GM21825 (cell line): ENCODE results near the gene PKD2.
"Not testable (repeated sequence)": the region's sequence is repeated elsewhere in the genome, so short reads cannot be mapped to it uniquely, and the experiment has no call there.

ENCODE experiments used
- ATAC-seq: cut with Tn5 transposase; IDR thresholded peaks from one replicate; pipeline ENCODE4 v1.9.1; 2021; ENCODE audit warnings: mild to moderate bottlenecking, moderate library complexity; ENCODE audit not compliant: unreplicated experiment

PKD2 gene

GRCh38 chr4:87985887-87986200 is 21.6 kb upstream of the PKD2 start:
- no peak for ATAC-seq

- ATAC-seq, result no peak
Measured at GRCh38 chr4:87986508-87986907, 20.9 kb upstream of the PKD2 start.

DNA sequence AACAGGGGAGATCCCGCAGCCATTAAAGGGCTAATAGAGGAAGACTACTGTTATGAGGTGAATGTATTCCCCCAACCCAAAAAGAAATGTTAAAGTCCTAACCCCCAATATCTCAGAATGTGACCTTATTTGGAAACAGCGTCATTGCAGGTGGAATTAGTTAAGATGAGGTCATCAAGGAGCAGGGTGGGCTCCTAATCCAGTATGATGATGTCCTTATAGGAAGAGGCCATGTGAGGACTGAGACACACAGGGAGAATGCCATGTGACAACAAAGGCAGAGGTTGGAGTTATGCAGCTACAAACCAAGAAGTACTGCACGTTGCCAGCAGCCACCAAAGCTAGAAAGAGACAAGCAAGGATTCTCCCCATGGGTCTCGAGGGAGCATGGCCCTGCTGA is 17.7 kb upstream of the PKD2 start:
- no peak for ATAC-seq

GRCh38 chr4:87995435-87995834 is 12.0 kb upstream of the PKD2 start:
- ATAC-seq, result no peak

DNA sequence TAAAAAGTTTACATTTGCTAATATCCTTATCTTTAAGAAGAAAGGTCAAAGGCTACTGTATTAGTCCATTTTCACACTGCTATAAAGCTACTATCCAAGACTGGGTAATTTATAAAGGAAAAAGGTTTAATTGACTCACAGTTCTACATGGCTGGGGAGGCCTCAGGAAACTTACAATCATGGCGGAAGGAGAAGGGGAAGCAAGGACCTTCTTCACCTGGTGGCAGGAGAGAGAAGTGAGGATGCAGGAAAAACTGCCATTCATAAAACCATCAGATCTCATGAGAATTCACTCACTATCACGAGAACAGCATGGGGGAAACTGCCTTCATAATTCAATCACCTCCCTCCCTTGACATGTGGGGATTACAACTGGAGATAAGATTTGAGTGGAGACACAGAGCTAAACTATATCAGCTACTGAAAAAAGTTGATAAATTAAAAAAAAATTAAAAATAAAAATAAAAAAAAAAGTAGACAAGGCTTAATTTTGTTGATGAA is 8.2 kb upstream of the PKD2 start:
- not testable (repeated sequence) for ATAC-seq

GRCh38 chr4:88001871-88002270 is 5.6 kb upstream of the PKD2 start:
- ATAC-seq, result no peak

DNA sequence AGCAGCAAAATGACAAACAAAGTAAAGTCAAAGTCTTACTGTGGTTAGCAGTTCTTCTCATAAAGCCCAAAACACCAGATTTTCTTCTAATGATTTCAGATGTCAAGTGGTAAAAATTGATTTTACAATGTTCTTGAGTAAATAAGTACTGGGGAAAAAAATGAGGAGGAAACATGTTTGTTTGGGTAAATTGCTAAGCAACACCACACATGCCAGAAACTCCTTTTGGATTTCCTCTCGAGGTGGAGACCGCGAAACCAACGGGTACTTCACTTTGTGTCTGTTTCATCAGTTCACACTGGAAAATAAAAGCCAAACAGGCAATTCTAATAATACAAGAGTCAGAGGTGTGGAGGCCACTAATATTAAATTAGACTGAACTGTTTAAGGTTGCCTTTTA is 4.6 kb upstream of the PKD2 start:
- no peak for ATAC-seq

GRCh38 chr4:88003261-88003660 is 4.2 kb upstream of the PKD2 start:
- no peak for ATAC-seq

- ATAC-seq, result no peak
Measured at GRCh38 chr4:88005076-88005475, 2.4 kb upstream of the PKD2 start.

GRCh38 chr4:88005946-88006345 is 1.5 kb upstream of the PKD2 start:
- no peak for ATAC-seq

DNA sequence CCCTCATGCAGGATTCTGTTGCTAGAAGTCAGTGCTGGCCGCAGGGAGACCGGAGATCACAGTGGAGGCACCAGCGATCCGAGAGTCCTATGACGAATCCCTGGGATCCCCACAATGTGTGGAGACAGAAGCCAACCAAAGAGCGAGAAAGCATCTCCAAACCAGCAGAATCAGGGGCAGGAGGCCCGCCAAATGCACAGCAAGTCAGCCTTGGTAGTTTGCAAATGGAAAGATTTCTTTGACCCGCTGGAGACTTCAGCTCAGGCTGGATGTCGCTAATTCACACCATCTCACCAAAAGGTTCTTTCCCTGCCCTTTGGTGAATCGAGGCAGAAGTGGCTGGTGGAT is 505 bp upstream of the PKD2 start:
- no peak for ATAC-seq

- peak; percentile 30 for ATAC-seq
Measured at GRCh38 chr4:88008122-88008742, 797 bp downstream of the PKD2 start.

DNA sequence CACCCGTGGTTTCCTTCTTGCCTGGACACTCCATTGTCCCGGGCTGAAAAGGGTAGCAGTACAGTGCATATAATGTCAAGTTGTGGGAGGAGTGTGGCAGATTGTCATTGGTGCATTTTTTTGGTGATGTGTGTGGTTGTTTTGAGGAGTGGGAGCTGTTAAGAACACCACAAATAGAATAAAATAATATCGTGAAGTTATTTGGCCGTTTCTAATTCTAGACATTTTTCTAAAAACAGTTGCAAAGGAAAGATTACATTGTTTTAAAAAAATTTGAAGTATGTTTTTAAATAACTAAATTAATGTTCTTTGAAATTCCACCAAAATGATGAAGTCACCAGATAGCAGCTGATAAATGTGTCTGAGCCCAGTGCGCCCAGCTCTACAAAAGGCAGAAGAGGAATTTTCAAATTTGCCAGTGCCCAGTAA is 1.3 kb downstream of the PKD2 start:
- ATAC-seq, result no peak

DNA sequence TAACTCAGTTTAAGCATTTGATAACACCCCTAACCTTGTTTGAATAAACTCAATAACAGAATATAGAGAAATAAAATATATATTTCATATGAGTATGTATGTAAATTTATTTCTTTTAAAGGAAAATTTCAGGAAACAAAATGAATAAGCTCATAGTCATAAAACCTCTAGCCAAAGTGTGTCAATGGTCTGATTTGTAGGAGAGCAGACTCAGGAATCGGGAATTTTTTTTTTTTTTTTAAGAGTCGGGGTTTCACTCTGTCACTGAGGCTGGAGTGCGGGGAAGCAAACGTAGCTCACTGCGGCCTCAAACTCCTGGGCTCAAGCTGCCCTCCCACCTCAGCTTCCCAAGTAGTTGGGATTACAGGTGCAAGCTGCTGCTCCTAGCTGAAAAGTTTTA is 2.4 kb downstream of the PKD2 start:
- ATAC-seq, result no peak

DNA sequence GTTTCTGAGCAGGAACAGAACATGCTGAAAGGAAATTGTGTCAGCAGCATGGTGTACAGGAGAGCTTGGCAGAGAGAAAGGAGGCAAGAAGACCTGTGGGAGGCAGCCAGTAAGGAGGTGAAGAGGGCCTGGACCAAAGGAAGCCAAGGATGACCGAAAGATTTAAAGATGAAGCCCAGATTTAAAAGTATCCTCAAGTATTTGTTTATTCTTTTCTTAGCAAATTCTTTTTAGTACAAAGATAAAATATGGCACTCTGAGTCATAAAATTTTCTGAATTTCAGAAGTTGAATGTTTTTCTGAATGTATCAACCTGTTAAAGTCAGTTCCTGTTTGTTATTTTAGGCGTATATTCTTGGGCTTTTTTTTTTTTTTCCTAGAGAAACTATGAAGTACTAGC is 3.5 kb downstream of the PKD2 start:
- no peak for ATAC-seq

DNA sequence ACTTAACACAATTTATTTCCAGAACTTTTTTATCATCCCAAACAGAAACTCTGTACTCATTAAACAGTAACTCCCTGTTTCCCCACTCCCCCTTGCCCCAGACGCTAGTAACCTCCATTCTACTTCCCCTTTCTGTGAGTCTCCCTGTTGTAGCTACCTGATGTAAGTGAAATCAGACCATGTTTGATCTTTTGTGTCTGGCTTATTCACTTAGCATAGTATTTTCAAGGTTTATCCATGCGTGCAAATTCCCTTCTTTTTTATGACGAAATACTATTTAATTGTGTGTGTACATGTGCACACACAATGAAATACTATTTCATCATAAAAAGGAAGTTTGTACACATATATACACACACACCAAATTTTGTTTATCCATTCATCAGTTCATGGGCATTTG is 5.2 kb downstream of the PKD2 start:
- ATAC-seq, result peak; percentile 55

DNA sequence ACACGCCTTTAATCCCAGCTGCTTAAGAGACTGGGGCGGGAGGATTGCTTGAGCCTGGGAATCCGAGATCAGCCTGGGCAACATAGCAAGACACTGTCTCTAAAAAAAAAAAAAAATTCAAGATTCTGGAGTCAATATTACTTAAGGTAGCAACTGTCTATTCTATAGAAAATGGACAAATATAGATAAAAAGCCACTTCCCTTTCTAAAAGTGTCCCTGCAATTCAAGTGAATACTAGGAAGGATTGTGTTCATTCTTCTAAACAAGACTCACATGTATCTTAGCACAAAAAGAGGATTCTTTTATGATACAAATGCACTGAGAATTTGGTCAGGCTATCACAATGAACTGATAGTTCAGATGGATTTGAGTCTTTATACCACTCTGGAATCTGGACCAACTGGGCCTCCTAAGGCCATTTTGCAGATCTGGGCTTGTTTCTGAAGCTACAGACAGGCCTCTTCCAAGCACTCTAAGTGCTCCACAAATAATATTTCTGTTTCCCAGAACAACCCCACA is 7.0 kb downstream of the PKD2 start:
- ATAC-seq, result no peak

GRCh38 chr4:88015659-88016295 is 8.3 kb downstream of the PKD2 start:
- no peak for ATAC-seq

GRCh38 chr4:88017516-88018297 is 10.3 kb downstream of the PKD2 start:
- ATAC-seq, result no peak

GRCh38 chr4:88018466-88018865 is 11.0 kb downstream of the PKD2 start:
- ATAC-seq, result no peak

GRCh38 chr4:88021824-88022223 is 14.4 kb downstream of the PKD2 start:
- ATAC-seq, result no peak

GRCh38 chr4:88022289-88022688 is 14.9 kb downstream of the PKD2 start:
- ATAC-seq, result no peak
